ENCODE results near the gene RPTOR.

Gene RPTOR

DNA sequence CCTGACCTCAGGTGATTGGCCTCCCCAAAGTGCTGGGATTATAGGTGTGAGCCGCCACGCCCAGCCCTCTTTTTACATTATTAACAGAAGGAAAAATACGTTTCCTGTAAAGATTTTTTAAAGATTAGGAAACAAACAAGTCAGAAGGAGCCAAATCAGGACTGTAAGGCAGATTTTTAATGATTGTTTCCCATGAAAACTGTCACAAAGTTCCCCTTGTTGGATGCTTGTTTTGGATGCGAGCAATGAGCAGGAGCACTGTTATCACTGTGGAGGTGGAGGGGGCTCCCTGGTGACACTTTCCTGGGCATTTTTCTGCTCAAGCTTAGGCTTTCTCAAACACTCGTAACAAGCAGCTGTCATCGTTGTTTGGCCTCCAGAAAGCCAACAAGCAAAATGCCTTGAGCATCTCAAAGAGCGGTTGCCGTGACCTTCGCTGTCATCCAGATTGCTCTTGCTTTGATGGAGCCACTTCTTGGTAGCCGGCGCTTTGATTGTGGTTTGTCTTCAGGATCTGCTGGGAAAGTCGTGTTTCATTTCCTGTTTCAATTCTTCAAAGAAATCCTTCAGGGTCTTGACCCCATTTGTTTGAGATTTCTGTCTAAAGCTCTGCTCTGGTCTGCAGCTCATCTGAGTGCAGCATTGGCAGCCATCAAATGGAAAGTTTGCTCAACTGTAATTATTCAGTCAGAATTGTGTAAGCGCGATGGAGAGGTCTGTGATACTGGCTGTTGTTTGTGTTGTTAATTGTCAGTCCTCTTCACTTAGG lies 128.7 kb downstream of the RPTOR start:
- in situ Hi-C loops (cut with HindIII; ENCODE audit: low sequenced_read_pairs): loop anchor here (5.0 kb wide), 2 partner anchors 49 to 89 kb away; no protein-coding TSS in a partner anchor
- TF ChIP-seq, protein P1, sequence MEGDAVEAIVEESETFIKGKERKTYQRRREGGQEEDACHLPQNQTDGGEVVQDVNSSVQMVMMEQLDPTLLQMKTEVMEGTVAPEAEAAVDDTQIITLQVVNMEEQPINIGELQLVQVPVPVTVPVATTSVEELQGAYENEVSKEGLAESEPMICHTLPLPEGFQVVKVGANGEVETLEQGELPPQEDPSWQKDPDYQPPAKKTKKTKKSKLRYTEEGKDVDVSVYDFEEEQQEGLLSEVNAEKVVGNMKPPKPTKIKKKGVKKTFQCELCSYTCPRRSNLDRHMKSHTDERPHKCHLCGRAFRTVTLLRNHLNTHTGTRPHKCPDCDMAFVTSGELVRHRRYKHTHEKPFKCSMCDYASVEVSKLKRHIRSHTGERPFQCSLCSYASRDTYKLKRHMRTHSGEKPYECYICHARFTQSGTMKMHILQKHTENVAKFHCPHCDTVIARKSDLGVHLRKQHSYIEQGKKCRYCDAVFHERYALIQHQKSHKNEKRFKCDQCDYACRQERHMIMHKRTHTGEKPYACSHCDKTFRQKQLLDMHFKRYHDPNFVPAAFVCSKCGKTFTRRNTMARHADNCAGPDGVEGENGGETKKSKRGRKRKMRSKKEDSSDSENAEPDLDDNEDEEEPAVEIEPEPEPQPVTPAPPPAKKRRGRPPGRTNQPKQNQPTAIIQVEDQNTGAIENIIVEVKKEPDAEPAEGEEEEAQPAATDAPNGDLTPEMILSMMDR (IDR thresholded peaks at IDR 0.05; ENCODE audit: low read depth, low read length, missing control alignments): no peak
- H3K4me3 ChIP-seq (ENCODE audit: low read depth, low read length): no peak overlapping the region
- DNase-seq (ENCODE audit: low read depth): no peak

DNA sequence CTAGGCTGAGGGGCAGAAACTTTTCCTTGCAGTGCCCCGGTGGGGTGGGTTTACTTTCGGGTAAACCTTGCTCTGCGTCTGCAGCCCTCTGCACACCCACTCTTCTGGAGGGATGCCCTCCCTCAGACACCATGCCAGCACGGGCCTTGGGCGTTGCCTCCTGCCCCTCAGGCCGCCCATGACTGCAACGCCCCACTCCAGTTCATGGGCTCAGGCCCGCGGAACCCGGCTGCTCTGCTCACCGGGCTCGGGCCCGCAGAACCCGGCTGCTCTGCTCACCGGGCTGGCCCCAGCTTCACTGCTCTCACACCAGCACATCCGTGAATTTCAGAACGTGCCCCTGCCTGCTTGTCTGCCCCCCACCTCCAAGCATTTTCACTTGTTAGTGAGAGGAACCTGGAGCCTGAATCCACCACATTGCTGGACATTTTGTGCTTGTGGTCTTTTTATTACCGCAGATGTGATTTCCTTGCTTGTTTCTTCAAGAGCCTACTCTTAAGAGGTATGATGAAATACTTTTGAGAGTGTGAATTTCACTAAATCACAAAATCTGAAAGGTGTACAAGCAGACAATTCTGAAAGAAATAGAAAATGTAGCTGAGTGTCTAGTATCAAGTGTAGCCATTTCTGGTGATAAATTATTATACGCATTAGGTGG lies 130.9 kb downstream of the RPTOR start:
- DNase-seq (ENCODE audit: low read depth): no peak
- TF ChIP-seq, protein P1 (IDR thresholded peaks at IDR 0.05; ENCODE audit: low read depth, low read length, missing control alignments): no peak
- in situ Hi-C loops (cut with HindIII; ENCODE audit: low sequenced_read_pairs): no loop called here
- H3K4me3 ChIP-seq (ENCODE audit: low read depth, low read length): no peak overlapping the region

DNA sequence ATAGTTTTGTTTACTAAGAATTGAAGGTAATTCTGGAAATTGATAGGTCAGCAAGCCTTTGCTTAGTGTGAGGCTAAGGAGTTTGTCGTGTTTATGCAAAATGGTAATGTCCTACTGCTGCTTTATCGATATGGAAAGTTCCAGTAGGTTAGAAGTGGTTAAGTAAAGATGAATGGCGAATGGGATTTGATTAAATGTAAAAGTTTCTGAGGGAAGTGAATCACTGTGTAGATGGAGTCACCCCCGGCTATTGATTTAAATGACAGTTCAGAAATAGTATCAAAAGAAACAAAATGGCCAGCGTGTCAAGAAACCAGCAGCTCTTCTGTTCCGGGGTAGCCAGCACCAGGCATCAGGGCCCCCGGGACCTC lies 131.4 kb downstream of the RPTOR start:
- no peak for DNase-seq (ENCODE audit: low read depth)

DNA sequence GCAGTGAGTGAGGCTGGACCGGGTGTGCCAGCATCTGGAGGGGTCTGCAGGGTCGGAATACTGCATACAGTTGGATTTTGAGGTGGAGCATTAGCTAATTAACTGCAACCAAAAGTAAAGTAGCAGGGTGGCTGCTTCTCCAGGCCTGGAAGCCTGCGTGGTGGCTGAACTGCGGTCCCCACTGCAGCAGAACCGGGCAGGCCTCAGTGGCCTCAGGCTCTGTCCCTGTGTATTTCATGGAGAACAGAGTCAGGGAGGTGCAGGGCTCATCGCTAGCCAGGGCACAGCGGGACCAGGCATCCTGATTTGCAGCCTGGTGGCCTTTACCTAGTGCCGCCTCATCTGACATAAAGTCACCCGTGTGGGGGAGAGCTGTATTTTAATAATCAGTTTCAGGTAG lies 131.9 kb downstream of the RPTOR start:
- TF ChIP-seq, protein P1 (IDR thresholded peaks at IDR 0.05; ENCODE audit: low read depth, low read length, missing control alignments): no peak
- in situ Hi-C loops (cut with HindIII; ENCODE audit: low sequenced_read_pairs): no loop called here
- no peak for DNase-seq (ENCODE audit: low read depth)
- no peak overlapping the region for H3K4me3 ChIP-seq (ENCODE audit: low read depth, low read length)

More for the DNA sequence above, 131.4 kb downstream of the RPTOR start:
- TF ChIP-seq, protein P1 (IDR thresholded peaks at IDR 0.05; ENCODE audit: low read depth, low read length, missing control alignments): no peak
- in situ Hi-C loops (cut with HindIII; ENCODE audit: low sequenced_read_pairs): no loop called here
- H3K4me3 ChIP-seq (ENCODE audit: low read depth, low read length): no peak overlapping the region

DNA sequence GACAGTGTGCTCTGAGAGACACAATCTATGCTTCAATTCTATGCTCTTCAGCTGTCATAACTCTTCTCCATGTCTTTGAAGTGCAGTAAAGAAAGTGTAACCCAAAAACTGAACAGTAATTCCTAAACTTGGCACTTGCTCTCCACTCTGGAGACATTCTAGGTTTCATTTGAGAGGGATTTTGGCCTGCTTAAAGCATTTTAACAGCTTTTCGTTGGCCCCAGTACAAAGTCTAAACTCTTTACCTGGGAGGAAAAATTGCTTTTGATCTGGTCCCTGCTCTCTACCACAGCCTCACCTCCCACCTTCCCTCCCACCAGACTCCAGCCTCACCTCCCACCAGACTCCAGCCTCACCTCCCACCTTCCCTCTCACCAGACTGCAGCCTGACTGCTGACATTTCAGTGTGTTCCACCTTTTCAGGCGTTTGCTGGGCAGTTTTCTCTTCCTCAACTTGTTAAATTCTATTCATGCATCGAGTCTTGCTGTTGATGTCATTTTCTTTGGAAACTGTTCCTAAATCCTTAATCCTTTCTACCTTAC lies 132.6 kb downstream of the RPTOR start:
- in situ Hi-C loops (cut with HindIII; ENCODE audit: low sequenced_read_pairs): no loop called here
- no peak overlapping the region for H3K4me3 ChIP-seq (ENCODE audit: low read depth, low read length)
- no peak for DNase-seq (ENCODE audit: low read depth)
- TF ChIP-seq, protein P1 (IDR thresholded peaks at IDR 0.05; ENCODE audit: low read depth, low read length, missing control alignments): no peak

DNA sequence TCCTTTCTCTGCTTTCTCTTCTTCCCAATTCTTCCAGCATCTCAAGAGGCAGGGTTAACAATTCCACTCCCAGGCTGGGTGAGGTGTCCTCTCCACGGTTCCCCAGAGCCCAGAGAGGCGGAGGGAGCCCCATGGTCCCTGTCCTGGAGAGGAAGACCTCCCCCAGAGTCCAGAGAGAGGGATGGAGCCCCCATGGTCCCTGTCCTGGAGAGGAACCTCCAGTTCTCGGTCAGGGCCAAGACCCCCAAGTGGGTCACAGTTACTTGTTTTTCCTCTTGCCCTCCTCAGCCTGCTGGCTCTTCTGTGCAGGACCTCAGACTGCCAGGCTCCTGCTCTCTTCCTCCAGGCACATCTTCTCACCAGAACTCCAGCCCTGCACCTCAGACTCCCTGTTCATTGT lies 135.2 kb downstream of the RPTOR start:
- H3K4me3 ChIP-seq (ENCODE audit: low read depth, low read length): no peak overlapping the region
- in situ Hi-C loops (cut with HindIII; ENCODE audit: low sequenced_read_pairs): no loop called here
- TF ChIP-seq, protein P1 (IDR thresholded peaks at IDR 0.05; ENCODE audit: low read depth, low read length, missing control alignments): no peak
- DNase-seq (ENCODE audit: low read depth): no peak
